ENCODE measurements around the gene CIB4. TPM values are rescaled to one million over a fixed set of nuclear protein-coding genes. Genes with fewer than 3 reads are reported as not detected.

The CIB4 gene
- total RNA-seq, 1 donor from 2014 or later, result not detected

DNA sequence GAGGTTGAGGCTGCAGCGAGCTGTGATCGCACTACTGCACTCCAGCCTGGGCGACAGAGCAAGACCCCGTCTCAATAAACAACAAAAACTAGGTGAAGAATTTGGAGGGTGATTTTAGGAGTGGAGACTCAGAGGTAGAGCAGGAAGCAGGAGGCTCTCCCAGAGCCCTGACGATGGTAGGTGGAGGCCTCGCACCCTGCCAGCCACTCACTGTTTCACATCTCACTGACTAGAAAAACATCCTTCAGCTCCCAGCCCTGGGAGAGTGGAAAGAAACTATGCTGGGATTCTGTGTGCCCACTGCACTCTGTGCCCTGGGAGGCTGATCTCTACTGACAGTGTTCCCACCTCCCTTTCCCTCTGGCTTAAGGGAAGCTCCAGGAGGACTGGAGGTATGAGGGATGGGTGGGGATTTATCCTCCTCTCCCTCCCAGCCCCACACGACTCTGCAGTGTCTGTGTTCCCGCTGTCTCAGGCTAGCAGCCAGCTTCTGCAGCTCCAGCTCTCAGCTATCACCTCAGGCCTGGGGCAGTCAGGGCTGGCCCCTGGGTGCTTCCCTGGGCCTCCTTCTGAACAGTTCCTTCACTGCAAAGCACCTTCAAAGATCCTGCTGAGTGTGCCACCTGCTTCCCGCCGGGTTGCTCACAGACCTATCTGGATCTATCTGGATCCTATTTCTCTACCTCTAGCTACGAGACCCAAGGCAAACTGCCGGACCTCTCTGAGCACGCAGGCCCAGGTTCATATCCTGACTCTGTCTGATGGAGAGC is 9.6 kb downstream of the CIB4 start:
- H3K4me3 Mint-ChIP-seq, result no peak overlapping the region
- no peak overlapping the region for H3K27ac Mint-ChIP-seq
- H3K36me3 Mint-ChIP-seq (ENCODE audit: low read depth), result no peaks in the 10 kb centered on the region
- no peaks in the 10 kb centered on the region for H3K9me3 Mint-ChIP-seq
- POLR2A ChIA-PET, result interaction anchor here (0.6 kb wide), 1 partner anchor 11 kb away, joined by 3 read pairs; no protein-coding TSS in a partner anchor
- TF ChIP-seq, protein P1, sequence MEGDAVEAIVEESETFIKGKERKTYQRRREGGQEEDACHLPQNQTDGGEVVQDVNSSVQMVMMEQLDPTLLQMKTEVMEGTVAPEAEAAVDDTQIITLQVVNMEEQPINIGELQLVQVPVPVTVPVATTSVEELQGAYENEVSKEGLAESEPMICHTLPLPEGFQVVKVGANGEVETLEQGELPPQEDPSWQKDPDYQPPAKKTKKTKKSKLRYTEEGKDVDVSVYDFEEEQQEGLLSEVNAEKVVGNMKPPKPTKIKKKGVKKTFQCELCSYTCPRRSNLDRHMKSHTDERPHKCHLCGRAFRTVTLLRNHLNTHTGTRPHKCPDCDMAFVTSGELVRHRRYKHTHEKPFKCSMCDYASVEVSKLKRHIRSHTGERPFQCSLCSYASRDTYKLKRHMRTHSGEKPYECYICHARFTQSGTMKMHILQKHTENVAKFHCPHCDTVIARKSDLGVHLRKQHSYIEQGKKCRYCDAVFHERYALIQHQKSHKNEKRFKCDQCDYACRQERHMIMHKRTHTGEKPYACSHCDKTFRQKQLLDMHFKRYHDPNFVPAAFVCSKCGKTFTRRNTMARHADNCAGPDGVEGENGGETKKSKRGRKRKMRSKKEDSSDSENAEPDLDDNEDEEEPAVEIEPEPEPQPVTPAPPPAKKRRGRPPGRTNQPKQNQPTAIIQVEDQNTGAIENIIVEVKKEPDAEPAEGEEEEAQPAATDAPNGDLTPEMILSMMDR (IDR thresholded peaks at IDR 0.05), result no peak
- no peaks in the 10 kb centered on the region for H3K4me1 Mint-ChIP-seq
- peaks cover 11% of the 10 kb centered on the region for H3K27me3 Mint-ChIP-seq
- CTCF ChIA-PET, result interaction anchor here (1.1 kb wide), 1 partner anchor 310 kb away, joined by 3 read pairs; no protein-coding TSS in a partner anchor
- DNase-seq, result no peak
- intact Hi-C loops (cut with micrococcal nuclease), result no loop called here
- ATAC-seq (ENCODE audit: low read depth), result no peak

DNA sequence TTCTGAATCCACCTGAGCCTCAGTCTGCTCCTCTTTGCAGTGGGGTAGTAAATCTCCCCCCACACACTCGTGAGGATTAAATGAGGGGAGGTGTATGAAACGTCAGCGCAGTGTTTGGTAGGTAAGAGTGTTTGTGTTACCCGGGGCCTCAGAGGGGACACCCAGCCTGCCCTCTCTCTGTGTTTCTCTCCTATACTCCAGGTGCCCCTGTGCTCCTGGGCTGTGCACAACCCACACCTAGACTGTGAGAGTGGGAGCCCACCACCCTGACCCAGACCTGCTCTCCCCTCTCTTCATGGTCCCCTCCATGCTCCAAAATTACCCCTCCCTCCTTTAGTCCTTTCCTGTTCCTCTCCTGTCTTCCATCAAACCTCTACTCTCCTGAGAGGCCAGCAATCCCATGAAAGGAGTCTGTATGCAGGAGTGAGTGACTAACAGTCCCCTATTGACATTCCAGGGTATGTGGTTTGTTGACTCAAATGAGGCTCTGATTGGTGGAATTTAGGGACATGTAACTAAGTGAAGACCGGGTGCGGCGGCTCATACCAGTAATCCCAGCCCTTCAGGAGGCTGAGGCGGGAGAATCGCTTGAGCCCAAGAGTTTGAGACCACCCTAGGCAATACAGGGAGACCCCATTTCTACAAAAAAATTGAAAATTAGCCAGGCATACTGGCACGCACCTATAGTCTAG is 10.4 kb downstream of the CIB4 start:
- Mint-ChIP-seq H3K27ac (no peak overlapping the region), H3K9me3 (no peaks in the 10 kb centered on the region), H3K27me3 (peaks cover 11% of the 10 kb centered on the region), H3K36me3 (ENCODE audit: low read depth) (no peaks in the 10 kb centered on the region), H3K4me1 (no peaks in the 10 kb centered on the region), H3K4me3 (no peak overlapping the region)
- ATAC-seq (ENCODE audit: low read depth), result no peak
- TF ChIP-seq, protein P1 (IDR thresholded peaks at IDR 0.05), result no peak
- intact Hi-C loops (cut with micrococcal nuclease), result no loop called here
- ChIA-PET CTCF (interaction anchor here (1.1 kb wide), 1 partner anchor 311 kb away, joined by 3 read pairs; no protein-coding TSS in a partner anchor), POLR2A (no interaction called here)
- DNase-seq, result no peak

DNA sequence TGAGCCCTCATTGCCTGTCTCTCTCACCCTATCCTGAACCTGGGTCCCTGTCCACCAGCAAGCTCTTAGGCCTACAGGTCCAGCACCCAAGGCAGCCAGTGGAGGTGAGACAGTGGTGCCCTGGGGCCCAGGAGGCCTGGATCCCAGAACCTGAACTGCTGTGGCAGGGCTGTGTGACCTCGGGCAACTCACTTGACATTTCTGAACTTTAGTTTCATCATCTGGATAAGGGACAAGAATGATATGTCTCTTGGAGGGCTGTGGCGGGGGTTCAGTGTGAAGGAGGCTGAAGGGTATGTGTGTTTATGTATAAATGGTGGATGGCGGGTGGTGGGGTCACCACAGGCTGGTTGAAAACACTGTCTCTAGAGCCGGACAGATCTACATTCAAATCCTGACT is 10.9 kb downstream of the CIB4 start:
- ChIA-PET CTCF (no interaction called here), POLR2A (no interaction called here)
- Mint-ChIP-seq H3K27ac (no peak overlapping the region), H3K4me3 (no peak overlapping the region), H3K27me3 (peaks cover 11% of the 10 kb centered on the region), H3K36me3 (ENCODE audit: low read depth) (no peaks in the 10 kb centered on the region), H3K9me3 (no peaks in the 10 kb centered on the region), H3K4me1 (no peaks in the 10 kb centered on the region)
- DNase-seq (no peak), ATAC-seq (ENCODE audit: low read depth) (no peak)
- TF ChIP-seq, protein P1 (IDR thresholded peaks at IDR 0.05), result no peak
- intact Hi-C loops (cut with micrococcal nuclease), result no loop called here

DNA sequence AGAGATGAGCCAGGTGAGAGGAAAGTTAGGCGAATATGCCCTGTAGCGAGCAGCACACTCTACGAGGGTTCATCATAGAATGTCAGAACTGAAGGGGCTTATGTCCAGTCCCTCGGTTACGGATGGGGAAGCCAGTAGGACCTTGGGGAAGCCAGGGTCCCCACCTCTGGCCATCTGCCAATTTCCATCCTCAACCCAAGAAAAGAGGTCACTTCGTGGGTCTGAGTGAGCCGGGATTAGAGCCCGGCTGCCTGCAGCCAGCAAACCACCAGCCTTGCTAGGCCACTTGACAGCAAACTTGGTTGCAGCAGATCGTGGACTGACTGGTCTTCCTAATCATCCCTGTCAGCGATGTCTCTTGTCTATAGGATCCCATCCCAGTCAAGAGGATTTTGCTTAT is 11.4 kb downstream of the CIB4 start:
- ATAC-seq (ENCODE audit: low read depth), result no peak
- TF ChIP-seq, protein P1 (IDR thresholded peaks at IDR 0.05), result no peak
- no peaks in the 10 kb centered on the region for H3K36me3 Mint-ChIP-seq (ENCODE audit: low read depth)
- POLR2A ChIA-PET, result no interaction called here
- H3K9me3 Mint-ChIP-seq, result no peaks in the 10 kb centered on the region
- CTCF ChIA-PET, result no interaction called here
- H3K4me3 Mint-ChIP-seq, result no peak overlapping the region
- intact Hi-C loops (cut with micrococcal nuclease), result no loop called here
- no peak for DNase-seq
- no peak overlapping the region for H3K27ac Mint-ChIP-seq
- H3K4me1 Mint-ChIP-seq, result no peaks in the 10 kb centered on the region
- H3K27me3 Mint-ChIP-seq, result peaks cover 11% of the 10 kb centered on the region

DNA sequence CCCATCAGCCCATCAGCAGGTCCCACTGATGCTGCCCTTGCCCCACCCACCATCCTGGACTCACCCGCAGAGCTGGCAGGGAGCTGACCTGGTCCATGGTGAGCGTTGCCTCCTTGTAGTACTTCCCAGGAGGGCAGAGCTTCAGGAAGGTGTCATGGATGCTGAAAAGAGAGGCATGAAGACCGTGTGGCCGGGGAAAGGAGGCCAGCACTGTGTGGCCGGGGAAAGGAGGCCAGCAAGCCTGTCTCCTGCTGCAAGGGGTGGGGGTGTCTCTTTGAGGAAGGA is 11.9 kb downstream of the CIB4 start:
- Mint-ChIP-seq H3K4me3 (no peak overlapping the region), H3K36me3 (ENCODE audit: low read depth) (no peaks in the 10 kb centered on the region), H3K27me3 (peaks cover 11% of the 10 kb centered on the region), H3K9me3 (no peaks in the 10 kb centered on the region), H3K27ac (no peak overlapping the region), H3K4me1 (no peaks in the 10 kb centered on the region)
- intact Hi-C loops (cut with micrococcal nuclease), result no loop called here
- ChIA-PET CTCF (no interaction called here), POLR2A (no interaction called here)
- TF ChIP-seq, protein P1 (IDR thresholded peaks at IDR 0.05), result no peak
- DNase-seq (no peak), ATAC-seq (ENCODE audit: low read depth) (no peak)

All from activated B cell treated with CpG ODN at 0.5 μM for 24 hours (primary cell).